Keratinocyte (primary cell): Measurements from ENCODE around the gene EPSTI1. TPM values are rescaled to one million over a fixed set of nuclear protein-coding genes. Genes with fewer than 3 reads are reported as not detected.

Experiments
- DNase-seq: peaks from one replicate; pipeline ENCODE4 v3.0.0-alpha.2; 2011; ENCODE audit warnings: low read depth, missing footprints, low spot score
- FAIRE-seq: peaks from 2 replicates; lab custom pipeline; 2011; peaks lifted over from hg19 to GRCh38; lab: Jason Lieb, UNC
- H2AFZ ChIP-seq: 2 replicates; pipeline ENCODE4 v1.6.0; 2012; ENCODE audit warnings: low read length, control low read depth, inconsistent platforms; ENCODE audit not compliant: control insufficient read depth
- H3K27ac ChIP-seq: 2 replicates; pipeline ENCODE4 v1.5.1; 2011; ENCODE audit warnings: low read length; ENCODE audit not compliant: control insufficient read depth, insufficient read depth
- H3K27me3 ChIP-seq: 3 replicates; pipeline ENCODE4 v1.6.0; 2011; ENCODE audit warnings: low read length; ENCODE audit not compliant: control insufficient read depth, insufficient read depth; ENCODE audit errors: extremely low read depth
- H3K36me3 ChIP-seq, 2 experiments: 2 replicates in 1 of 2; 3 replicates in 1 of 2; pipeline ENCODE4 v1.5.1; 2011; ENCODE audit warnings: low read length in 2 of 2, mild to moderate bottlenecking in 1 of 2; ENCODE audit not compliant: control insufficient read depth in 2 of 2, insufficient read depth in 2 of 2; ENCODE audit errors: extremely low read depth in 1 of 2
- H3K4me1 ChIP-seq: 3 replicates; pipeline ENCODE4 v1.5.1; 2011; ENCODE audit warnings: low read length; ENCODE audit not compliant: control insufficient read depth, insufficient read depth; ENCODE audit errors: extremely low read depth
- H3K4me2 ChIP-seq: 3 replicates; pipeline ENCODE4 v1.6.0; 2011; ENCODE audit warnings: low read depth, low read length; ENCODE audit not compliant: control insufficient read depth, insufficient read depth; ENCODE audit errors: extremely low read depth
- H3K4me3 ChIP-seq, 3 experiments: fragments of 200-600 bp in 1 of 3; sonication (generic) in 1 of 3; 2 replicates in 2 of 3; 3 replicates in 1 of 3; pipeline ENCODE4 v1.5.1; 2011 to 2016; ENCODE audit warnings: low read length in 3 of 3, mild to moderate bottlenecking in 3 of 3, control low read depth in 2 of 3, inconsistent platforms in 1 of 3, low read depth in 1 of 3, mixed read lengths in 1 of 3, mixed run types in 1 of 3, moderate library complexity in 1 of 3; ENCODE audit not compliant: control insufficient read depth in 2 of 3, insufficient read depth in 2 of 3; ENCODE audit errors: extremely low read depth in 1 of 3
- H3K79me2 ChIP-seq: 2 replicates; pipeline ENCODE4 v1.6.0; 2012; ENCODE audit warnings: low read length; ENCODE audit not compliant: control insufficient read depth, insufficient read depth
- H3K9ac ChIP-seq: 3 replicates; pipeline ENCODE4 v1.6.0; 2011; ENCODE audit warnings: low read length; ENCODE audit not compliant: control insufficient read depth, insufficient read depth; ENCODE audit errors: extremely low read depth
- H3K9me1 ChIP-seq: 3 replicates; pipeline ENCODE4 v1.6.0; 2011; ENCODE audit warnings: low read length; ENCODE audit not compliant: control insufficient read depth, insufficient read depth; ENCODE audit errors: extremely low read depth
- H3K9me3 ChIP-seq: 2 replicates; pipeline ENCODE4 v1.5.1; 2012; ENCODE audit warnings: low read depth, low read length; ENCODE audit not compliant: control insufficient read depth
- H4K20me1 ChIP-seq: 3 replicates; pipeline ENCODE4 v1.6.0; 2011; ENCODE audit warnings: low read length; ENCODE audit not compliant: control insufficient read depth, insufficient read depth; ENCODE audit errors: extremely low read depth
- EZH2 ChIP-seq: IDR thresholded peaks from one replicate; pipeline ENCODE4 v1.6.1; 2012; ENCODE audit warnings: inconsistent platforms, mild to moderate bottlenecking, low read length, moderate library complexity
- dilution Hi-C: fragments of 300-500 bp; cut with MboI; formaldehyde crosslinking; loops from one replicate; pipeline ENCODE4 v1.7.0; 2020; ENCODE audit warnings: low sequenced_read_pairs; ENCODE audit not compliant: extremely low pct_ligation_motif_present
- polyA plus RNA-seq, 5 experiments: library from polyadenylated mRNA; depleted of rRNA in 3 of 5; stranded (reverse) in 3 of 5; stranded (forward) in 1 of 5; unstranded in 1 of 5; fragments of >200 nt; gene quantifications; 1 replicate in 1 of 5; 2 replicates in 3 of 5; 3 replicates in 1 of 5; pipeline versions ENCODE4 v1.2.1 to v1.2.3, GENCODE V29; 2011 to 2012; ENCODE audit warnings: missing spikeins in 2 of 5, low read depth in 1 of 5, low replicate concordance in 1 of 5
- TF ChIP-seq, protein P1 (sequence below), 3 experiments: IDR thresholded peaks in 1 of 3; conservative IDR thresholded peaks in 1 of 3; optimal IDR thresholded peaks in 1 of 3; 2 replicates in 2 of 3; 3 replicates in 1 of 3; pipeline versions ENCODE3 to v1.5.1; 2011; ENCODE audit warnings: low read length in 3 of 3, mild to moderate bottlenecking in 3 of 3, moderate library complexity in 2 of 3, control low read depth in 1 of 3, inconsistent platforms in 1 of 3; ENCODE audit not compliant: insufficient read depth in 2 of 3; ENCODE audit errors: extremely low read depth in 1 of 3

EPSTI1 gene
- polyA plus RNA-seq, 1 donor (not counting 4 experiments of a cell fraction or from before 2014, with no cell fraction given), result 13.0 TPM

DNA sequence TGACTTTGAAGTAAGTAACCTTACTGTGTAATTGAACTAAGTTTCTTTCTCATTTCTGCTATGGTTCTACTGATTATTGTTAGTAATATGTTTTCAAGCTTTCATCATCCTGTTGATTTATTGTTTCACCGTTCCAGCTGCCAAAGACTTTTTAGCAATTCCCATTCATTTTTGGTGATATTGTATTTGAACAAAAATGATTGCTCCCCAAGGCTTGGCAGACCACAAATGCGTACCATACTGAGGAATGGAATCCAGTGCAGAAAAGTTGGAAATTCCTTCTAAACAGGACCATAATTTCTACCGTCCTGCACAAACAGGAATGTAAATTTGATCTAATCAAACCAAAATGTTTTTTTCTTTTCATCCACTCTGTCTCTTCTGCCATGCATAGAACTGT, 10.7 kb downstream of the EPSTI1 start:
- peak overlapping the region; percentile 61 for H3K4me2 ChIP-seq
- FAIRE-seq, result peak; percentile 65
- H3K9ac ChIP-seq, result no peak overlapping the region
- H3K27ac ChIP-seq, result peak overlapping the region; percentile 45
- H3K4me3 ChIP-seq, result peak overlapping the region in 1 of 3 experiments; percentile 12
- no peak overlapping the region for H2AFZ ChIP-seq
- no peak for DNase-seq
- no peaks in the 10 kb centered on the region for H3K79me2 ChIP-seq
- no peaks in the 10 kb centered on the region for H3K27me3 ChIP-seq
- dilution Hi-C loops, result no loop called here
- TF ChIP-seq EZH2, result no peak
- TF ChIP-seq, protein P1, sequence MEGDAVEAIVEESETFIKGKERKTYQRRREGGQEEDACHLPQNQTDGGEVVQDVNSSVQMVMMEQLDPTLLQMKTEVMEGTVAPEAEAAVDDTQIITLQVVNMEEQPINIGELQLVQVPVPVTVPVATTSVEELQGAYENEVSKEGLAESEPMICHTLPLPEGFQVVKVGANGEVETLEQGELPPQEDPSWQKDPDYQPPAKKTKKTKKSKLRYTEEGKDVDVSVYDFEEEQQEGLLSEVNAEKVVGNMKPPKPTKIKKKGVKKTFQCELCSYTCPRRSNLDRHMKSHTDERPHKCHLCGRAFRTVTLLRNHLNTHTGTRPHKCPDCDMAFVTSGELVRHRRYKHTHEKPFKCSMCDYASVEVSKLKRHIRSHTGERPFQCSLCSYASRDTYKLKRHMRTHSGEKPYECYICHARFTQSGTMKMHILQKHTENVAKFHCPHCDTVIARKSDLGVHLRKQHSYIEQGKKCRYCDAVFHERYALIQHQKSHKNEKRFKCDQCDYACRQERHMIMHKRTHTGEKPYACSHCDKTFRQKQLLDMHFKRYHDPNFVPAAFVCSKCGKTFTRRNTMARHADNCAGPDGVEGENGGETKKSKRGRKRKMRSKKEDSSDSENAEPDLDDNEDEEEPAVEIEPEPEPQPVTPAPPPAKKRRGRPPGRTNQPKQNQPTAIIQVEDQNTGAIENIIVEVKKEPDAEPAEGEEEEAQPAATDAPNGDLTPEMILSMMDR (optimal IDR thresholded peaks at IDR 0.05 in 1 of 3, IDR thresholded peaks at IDR 0.05 in 1 of 3, conservative IDR thresholded peaks at IDR 0.05 in 1 of 3; ENCODE audit: extremely low read depth in 1 of 3, insufficient read depth in 2 of 3, low read length in 3 of 3), result no peak
- H4K20me1 ChIP-seq, result no peaks in the 10 kb centered on the region
- H3K4me1 ChIP-seq, result peaks cover 27% of the 10 kb centered on the region
- H3K9me3 ChIP-seq, result no peaks in the 10 kb centered on the region
- H3K9me1 ChIP-seq, result no peaks in the 10 kb centered on the region
- H3K36me3 ChIP-seq, result peaks cover 0 to 2% of the 10 kb centered on the region in 2 experiments

DNA sequence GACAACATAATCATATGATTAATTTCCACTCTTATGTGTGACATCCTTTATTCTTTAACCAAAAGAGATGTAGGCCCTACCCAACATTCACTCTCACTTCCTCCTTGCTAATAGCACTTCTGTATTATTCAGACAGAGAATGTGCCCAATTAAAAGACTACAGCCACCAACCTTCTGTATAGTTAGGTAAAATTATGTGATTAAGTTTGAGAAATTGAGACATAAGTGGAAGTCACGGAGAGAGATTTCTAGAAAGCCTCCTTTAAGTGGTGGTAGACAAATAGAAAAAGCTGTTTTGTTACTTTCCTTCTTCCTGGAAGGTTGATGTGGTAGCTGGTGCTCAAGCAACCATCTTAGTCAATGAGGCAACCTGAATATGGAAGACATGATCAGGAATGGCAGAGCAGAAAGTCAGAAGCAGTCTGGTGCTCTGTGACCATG, 14.8 kb downstream of the EPSTI1 start:
- H3K27me3 ChIP-seq, result no peaks in the 10 kb centered on the region
- dilution Hi-C loops, result no loop called here
- H3K9me3 ChIP-seq, result no peaks in the 10 kb centered on the region
- no peaks in the 10 kb centered on the region for H3K79me2 ChIP-seq
- H3K27ac ChIP-seq, result no peak overlapping the region
- H3K36me3 ChIP-seq, result peaks cover 0 to 2% of the 10 kb centered on the region in 2 experiments
- no peak for FAIRE-seq
- TF ChIP-seq, protein P1 (optimal IDR thresholded peaks at IDR 0.05 in 1 of 3, IDR thresholded peaks at IDR 0.05 in 1 of 3, conservative IDR thresholded peaks at IDR 0.05 in 1 of 3; ENCODE audit: extremely low read depth in 1 of 3, insufficient read depth in 2 of 3, low read length in 3 of 3), result no peak
- TF ChIP-seq EZH2, result no peak
- no peak overlapping the region for H3K4me3 ChIP-seq
- DNase-seq, result no peak
- peaks cover 13% of the 10 kb centered on the region for H3K4me1 ChIP-seq
- no peak overlapping the region for H2AFZ ChIP-seq
- H3K4me2 ChIP-seq, result no peak overlapping the region
- H3K9ac ChIP-seq, result no peak overlapping the region
- no peaks in the 10 kb centered on the region for H3K9me1 ChIP-seq
- H4K20me1 ChIP-seq, result no peaks in the 10 kb centered on the region
